ENCODE measurements around the gene PPP2R5B.
"Not testable (repeated sequence)": the region's sequence is repeated elsewhere in the genome, so short reads cannot be mapped to it uniquely, and the experiment has no call there.

PPP2R5B gene

GRCh38 chr11:64951529-64951928 lies 27.0 kb downstream of the PPP2R5B start:
- no peak overlapping the region for H3K4me3 Mint-ChIP-seq

GRCh38 chr11:64954201-64954600 lies 29.7 kb downstream of the PPP2R5B start:
- no peaks in the 10 kb centered on the region for H3K4me1 Mint-ChIP-seq (ENCODE audit: low read depth)
- no peaks in the 10 kb centered on the region for H3K36me3 Mint-ChIP-seq (ENCODE audit: low read depth)
- no peak overlapping the region for H3K27ac Mint-ChIP-seq
- H3K4me3 Mint-ChIP-seq: no peak overlapping the region
- no peaks in the 10 kb centered on the region for H3K9me3 Mint-ChIP-seq
- peaks cover 15% of the 10 kb centered on the region for H3K27me3 Mint-ChIP-seq

More at GRCh38 chr11:64951529-64951928, 27.0 kb downstream of the PPP2R5B start:
- Mint-ChIP-seq H3K36me3 (ENCODE audit: low read depth) (no peaks in the 10 kb centered on the region), H3K27me3 (peaks cover 15% of the 10 kb centered on the region), H3K27ac (no peak overlapping the region), H3K9me3 (no peaks in the 10 kb centered on the region), H3K4me1 (ENCODE audit: low read depth) (no peaks in the 10 kb centered on the region)

- no peak overlapping the region for H3K4me3 Mint-ChIP-seq
- no peak overlapping the region for H3K27ac Mint-ChIP-seq
- H3K36me3 Mint-ChIP-seq (ENCODE audit: low read depth): no peaks in the 10 kb centered on the region
- peaks cover 9% of the 10 kb centered on the region for H3K27me3 Mint-ChIP-seq
- H3K9me3 Mint-ChIP-seq: no peaks in the 10 kb centered on the region
- no peaks in the 10 kb centered on the region for H3K4me1 Mint-ChIP-seq (ENCODE audit: low read depth)
These were observed 35.0 kb downstream of the PPP2R5B start for GRCh38 chr11:64959498-64959897.

GRCh38 chr11:64960719-64961118 lies 36.2 kb downstream of the PPP2R5B start:
- Mint-ChIP-seq H3K27me3 (peaks cover 9% of the 10 kb centered on the region), H3K9me3 (no peaks in the 10 kb centered on the region), H3K4me1 (ENCODE audit: low read depth) (peaks cover 6% of the 10 kb centered on the region), H3K36me3 (ENCODE audit: low read depth) (no peaks in the 10 kb centered on the region), H3K27ac (no peak overlapping the region), H3K4me3 (no peak overlapping the region)

GRCh38 chr11:64963072-64963631 lies 38.7 kb downstream of the PPP2R5B start:
- Mint-ChIP-seq H3K27ac (no peak overlapping the region), H3K4me1 (ENCODE audit: low read depth) (peaks cover 18% of the 10 kb centered on the region), H3K27me3 (peaks cover 9% of the 10 kb centered on the region), H3K36me3 (ENCODE audit: low read depth) (no peaks in the 10 kb centered on the region), H3K4me3 (no peak overlapping the region), H3K9me3 (no peaks in the 10 kb centered on the region)

GRCh38 chr11:64967375-64967774 lies 42.9 kb downstream of the PPP2R5B start:
- Mint-ChIP-seq H3K27ac (peak overlapping the region; percentile 64), H3K27me3 (peaks cover 10% of the 10 kb centered on the region)

GRCh38 chr11:64969209-64969608 lies 44.7 kb downstream of the PPP2R5B start:
- Mint-ChIP-seq H3K9me3 (no peaks in the 10 kb centered on the region), H3K27me3 (peaks cover 9% of the 10 kb centered on the region), H3K4me3 (no peak overlapping the region), H3K4me1 (ENCODE audit: low read depth) (peaks cover 43% of the 10 kb centered on the region), H3K27ac (peak overlapping the region; percentile 64), H3K36me3 (ENCODE audit: low read depth) (peaks cover 4% of the 10 kb centered on the region)

More at GRCh38 chr11:64967375-64967774, 42.9 kb downstream of the PPP2R5B start:
- Mint-ChIP-seq H3K9me3 (no peaks in the 10 kb centered on the region), H3K4me1 (ENCODE audit: low read depth) (peaks cover 42% of the 10 kb centered on the region), H3K4me3 (no peak overlapping the region), H3K36me3 (ENCODE audit: low read depth) (peaks cover 4% of the 10 kb centered on the region)

GRCh38 chr11:64970731-64971151 lies 46.3 kb downstream of the PPP2R5B start:
- Mint-ChIP-seq H3K27ac (peak overlapping the region; percentile 86), H3K4me1 (ENCODE audit: low read depth) (peaks cover 43% of the 10 kb centered on the region), H3K9me3 (no peaks in the 10 kb centered on the region), H3K36me3 (ENCODE audit: low read depth) (peaks cover 4% of the 10 kb centered on the region), H3K4me3 (peak overlapping the region; percentile 61), H3K27me3 (peaks cover 7% of the 10 kb centered on the region)

- Mint-ChIP-seq H3K4me3 (peak within 1 kb of the TSS; percentile 61), H3K9me3 (no peaks in the 10 kb centered on the region), H3K4me1 (ENCODE audit: low read depth) (peaks cover 43% of the 10 kb centered on the region), H3K36me3 (ENCODE audit: low read depth) (peaks cover 4% of the 10 kb centered on the region), H3K27me3 (peaks cover 7% of the 10 kb centered on the region), H3K27ac (peak within 1 kb of the TSS; percentile 86)
These were observed 47.1 kb downstream of the PPP2R5B start, which contains the start of gene MAJIN for GRCh38 chr11:64971421-64972233. TSS of gene MAJIN (minus strand) at chr11:64972108. CDS start at chr11:64959405, 12,703 bp downstream.

- H3K27ac Mint-ChIP-seq: no peak overlapping the region
- H3K4me1 Mint-ChIP-seq (ENCODE audit: low read depth): peaks cover 27% of the 10 kb centered on the region
- peaks cover 4% of the 10 kb centered on the region for H3K36me3 Mint-ChIP-seq (ENCODE audit: low read depth)
These were observed 49.6 kb downstream of the PPP2R5B start for GRCh38 chr11:64974124-64974523.

GRCh38 chr11:64976651-64977050 lies 52.2 kb downstream of the PPP2R5B start:
- no peaks in the 10 kb centered on the region for H3K36me3 Mint-ChIP-seq (ENCODE audit: low read depth)
- H3K4me1 Mint-ChIP-seq (ENCODE audit: low read depth): peaks cover 10% of the 10 kb centered on the region
- peaks cover 4% of the 10 kb centered on the region for H3K27me3 Mint-ChIP-seq
- no peak overlapping the region for H3K27ac Mint-ChIP-seq
- H3K9me3 Mint-ChIP-seq: no peaks in the 10 kb centered on the region
- H3K4me3 Mint-ChIP-seq: no peak overlapping the region

More at GRCh38 chr11:64974124-64974523, 49.6 kb downstream of the PPP2R5B start:
- peaks cover 4% of the 10 kb centered on the region for H3K27me3 Mint-ChIP-seq
- no peaks in the 10 kb centered on the region for H3K9me3 Mint-ChIP-seq
- H3K4me3 Mint-ChIP-seq: no peak overlapping the region

GRCh38 chr11:64983339-64983738 lies 58.9 kb downstream of the PPP2R5B start:
- H3K9me3 Mint-ChIP-seq; H3K4me3 Mint-ChIP-seq; H3K4me1 Mint-ChIP-seq (ENCODE audit: low read depth); H3K36me3 Mint-ChIP-seq (ENCODE audit: low read depth); H3K27ac Mint-ChIP-seq; H3K27me3 Mint-ChIP-seq: not testable (repeated sequence)

All from stimulated activated naive CD8-positive, alpha-beta T cell treated with anti-CD3 and anti-CD28 coated beads, Interleukin-15, Interleukin-2, amounts not matched to agents 100 ng/mL and 50 ng/mL, for 24 hours (primary cell).